Urinary bladder (tissue), 4 donors: ENCODE measurements around the gene YDJC. TPM values are rescaled to one million over a fixed set of nuclear protein-coding genes. Genes with fewer than 3 reads are reported as not detected.
A peak's percentile ranks its signal among the peaks of the same experiment; 100 is the strongest.

ENCODE experiments used
- DNase-seq: peaks from one replicate; pipeline ENCODE4 v3.0.0-alpha.2; 2015; ENCODE audit errors: extremely low spot score
- H3K27ac ChIP-seq: one replicate; pipeline ENCODE4 v1.5.1; 2013; ENCODE audit warnings: low read depth, mild to moderate bottlenecking, moderate library complexity
- H3K36me3 ChIP-seq: one replicate; pipeline ENCODE4 v1.6.1; 2013; ENCODE audit warnings: mild to moderate bottlenecking, moderate library complexity; ENCODE audit not compliant: insufficient read depth
- H3K4me1 ChIP-seq: one replicate; pipeline ENCODE4 v1.6.1; 2013; ENCODE audit warnings: mild to moderate bottlenecking, moderate library complexity; ENCODE audit not compliant: insufficient read depth
- H3K4me3 ChIP-seq: one replicate; pipeline ENCODE4 v1.5.1; 2013; ENCODE audit warnings: low read depth, low read length
- WGBS: extraction: QIAGEN DNeasy Blood & Tissue Kit; methylation state at CpG from one replicate; pipeline ENCODE4 v1.1.7; 2013; 5-methylcytosine and 5-hydroxymethylcytosine counted together
- polyA plus RNA-seq: library from polyadenylated mRNA; stranded (reverse); fragments of 200-250 nt; gene quantifications from one replicate; pipeline ENCODE4 v1.2.3, GENCODE V29; 2013
- total RNA-seq: library from RNA; depleted of rRNA; stranded (reverse); fragments of >200 nt; gene quantifications from one replicate; pipeline ENCODE4 v1.2.3, GENCODE V29; 2014
- donor health status: healthy with polysubstance abuse.
- donor health status: healthy.

Gene YDJC
- total and polyA plus RNA-seq, 2 donors: 3.7 to 26.4 TPM

GRCh38 chr22:21632931-21633330, 3.1 kb upstream of the YDJC start:
- H3K4me3 ChIP-seq: no peak overlapping the region
- H3K27ac ChIP-seq: no peak overlapping the region
- 84% methylated on average over 18 of the region's 18 CpGs for WGBS
- peaks cover under 1% of the 10 kb centered on the region for H3K36me3 ChIP-seq
- no peak for DNase-seq
- H3K4me1 ChIP-seq: no peaks in the 10 kb centered on the region

- H3K4me1 ChIP-seq: no peaks in the 10 kb centered on the region
- 52% methylated on average over 27 of the region's 27 CpGs for WGBS
- H3K4me3 ChIP-seq: no peak within 1 kb of the TSS
- no peak within 1 kb of the TSS for H3K27ac ChIP-seq
- peaks cover 2% of the 10 kb centered on the region for H3K36me3 ChIP-seq
- DNase-seq: no peak
Observed at GRCh38 chr22:21632237-21632895, 2.5 kb upstream of the YDJC start, which contains the start of gene CCDC116. Gene CCDC116, plus strand, starts transcription at chr22:21632760. Its CDS starts 422 bp downstream, at chr22:21633182.

GRCh38 chr22:21631025-21631424, 1.2 kb upstream of the YDJC start:
- 94% methylated on average over 4 of the region's 4 CpGs for WGBS
- no peak overlapping the region for H3K27ac ChIP-seq

GRCh38 chr22:21628386-21629254, 1.2 kb downstream of the YDJC start:
- Histone ChIP-seq H3K4me1 (no peaks in the 10 kb centered on the region), H3K36me3 (peaks cover 2% of the 10 kb centered on the region), H3K27ac (peak overlapping the region; percentile 44), H3K4me3 (peak overlapping the region; percentile 93)
- DNase-seq: no peak
- 73% methylated on average over 74 of the region's 74 CpGs for WGBS

More at GRCh38 chr22:21631025-21631424, 1.2 kb upstream of the YDJC start:
- DNase-seq: no peak
- Histone ChIP-seq H3K4me1 (no peaks in the 10 kb centered on the region), H3K4me3 (no peak overlapping the region), H3K36me3 (peaks cover 2% of the 10 kb centered on the region)

- no peaks in the 10 kb centered on the region for H3K4me1 ChIP-seq
- no peak overlapping the region for H3K27ac ChIP-seq
- peaks cover 2% of the 10 kb centered on the region for H3K36me3 ChIP-seq
- no peak for DNase-seq
- H3K4me3 ChIP-seq: no peak overlapping the region
- 76% methylated on average over 11 of the region's 11 CpGs for WGBS
Observed at GRCh38 chr22:21626735-21627469, 2.9 kb downstream of the YDJC start.

GRCh38 chr22:21626073-21626734, 3.6 kb downstream of the YDJC start:
- no peaks in the 10 kb centered on the region for H3K4me1 ChIP-seq
- 74% methylated on average over 4 of the region's 4 CpGs for WGBS

GRCh38 chr22:21624880-21625791, 4.7 kb downstream of the YDJC start:
- H3K4me1 ChIP-seq: no peaks in the 10 kb centered on the region
- H3K4me3 ChIP-seq: no peak overlapping the region
- whole genome bisulfite sequencing: 85% methylated on average over 12 of the region's 12 CpGs
- no peak overlapping the region for H3K27ac ChIP-seq
- DNase-seq: no peak
- H3K36me3 ChIP-seq: peaks cover 2% of the 10 kb centered on the region

More at GRCh38 chr22:21626073-21626734, 3.6 kb downstream of the YDJC start:
- Histone ChIP-seq H3K27ac (no peak overlapping the region), H3K4me3 (no peak overlapping the region), H3K36me3 (peaks cover 2% of the 10 kb centered on the region)
- DNase-seq: no peak

- no peak for DNase-seq
- no peaks in the 10 kb centered on the region for H3K4me1 ChIP-seq
- H3K36me3 ChIP-seq: peaks cover 2% of the 10 kb centered on the region
- 58% methylated on average over 8 of the region's 8 CpGs for WGBS
- H3K4me3 ChIP-seq: no peak overlapping the region
- no peak overlapping the region for H3K27ac ChIP-seq
Observed at GRCh38 chr22:21624120-21624879, 5.5 kb downstream of the YDJC start.

- Histone ChIP-seq H3K36me3 (peaks cover 2% of the 10 kb centered on the region), H3K4me3 (no peak overlapping the region), H3K27ac (no peak overlapping the region), H3K4me1 (no peaks in the 10 kb centered on the region)
- DNase-seq: no peak
- WGBS: 86% methylated on average over 7 of the region's 7 CpGs
Observed at GRCh38 chr22:21623648-21623970, 6.2 kb downstream of the YDJC start.

- H3K4me1 ChIP-seq: no peaks in the 10 kb centered on the region
- WGBS: 89% methylated on average over 23 of the region's 23 CpGs
- H3K27ac ChIP-seq: no peak overlapping the region
- H3K36me3 ChIP-seq: peaks cover 2% of the 10 kb centered on the region
- H3K4me3 ChIP-seq: no peak overlapping the region
- no peak for DNase-seq
Observed at GRCh38 chr22:21622919-21623647, 6.7 kb downstream of the YDJC start.

- no peak overlapping the region for H3K4me3 ChIP-seq
- no peak for DNase-seq
- H3K36me3 ChIP-seq: no peaks in the 10 kb centered on the region
- 67% methylated on average over 17 of the region's 17 CpGs for WGBS
- H3K27ac ChIP-seq: no peak overlapping the region
- no peaks in the 10 kb centered on the region for H3K4me1 ChIP-seq
Observed at GRCh38 chr22:21622011-21622918, 7.6 kb downstream of the YDJC start.
